Measurements from ENCODE around the gene GLG1.
"Not testable (repeated sequence)": the region's sequence is repeated elsewhere in the genome, so short reads cannot be mapped to it uniquely, and the experiment has no call there.

GLG1 gene

DNA sequence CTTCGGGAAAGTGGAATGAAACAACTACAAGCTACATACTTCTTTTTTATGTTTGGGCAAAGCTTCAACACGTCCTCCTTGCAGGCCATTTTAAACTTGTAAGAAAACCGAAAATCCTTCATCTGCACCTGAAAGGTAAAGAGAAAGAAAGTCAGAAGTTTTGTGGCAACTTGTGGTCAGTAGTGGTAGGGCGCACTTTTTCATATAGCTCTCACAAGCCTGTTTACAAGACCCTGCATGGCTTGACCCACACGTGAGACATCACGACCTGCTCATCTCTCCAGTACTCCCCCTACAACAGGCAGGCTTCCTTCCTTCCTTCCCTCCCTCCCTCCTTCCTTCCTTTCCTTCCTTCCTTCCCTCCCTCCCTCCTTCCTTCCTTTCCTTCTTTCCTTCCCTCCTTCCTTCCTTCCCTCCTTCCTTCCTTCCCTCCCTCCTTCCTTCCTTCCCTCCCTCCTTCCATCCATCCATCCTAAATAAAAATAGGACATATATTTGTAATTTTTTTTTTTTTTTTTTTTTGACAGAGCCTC is 136.9 kb downstream of the GLG1 start:
- DNase-seq = no peak

DNA sequence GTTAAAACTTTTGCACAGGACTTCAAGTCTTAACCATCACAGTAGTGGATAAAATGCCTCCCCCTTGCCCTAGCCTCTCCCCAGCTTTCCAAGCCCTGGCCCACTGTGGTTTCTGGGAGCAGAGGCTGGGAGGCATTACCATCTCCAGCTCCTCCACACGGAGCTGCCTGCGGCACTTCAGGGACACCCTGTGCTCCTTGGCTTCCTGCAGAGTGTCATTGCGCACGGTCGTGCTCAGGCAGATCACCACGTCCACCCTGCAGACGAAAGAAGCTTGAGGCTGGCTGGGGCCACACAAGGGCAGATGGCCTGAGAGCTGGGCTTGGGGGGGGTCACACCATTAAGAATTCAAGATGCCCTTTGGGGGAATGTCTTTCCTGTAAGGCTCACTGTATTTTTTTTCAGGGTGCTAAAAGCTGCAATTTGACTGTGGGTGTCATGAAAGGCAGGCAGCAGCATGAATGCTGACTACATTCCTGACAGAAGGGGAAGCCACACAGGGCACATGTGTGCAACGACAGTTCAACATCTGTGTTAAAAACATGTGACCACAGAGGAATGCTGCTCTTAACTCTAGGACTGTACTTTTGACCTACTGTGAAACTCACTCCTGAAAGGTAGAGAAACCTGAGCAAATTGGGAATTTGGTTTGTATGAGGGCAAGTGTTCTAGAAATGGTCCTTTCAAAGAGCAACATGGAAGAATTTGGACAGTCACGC is 137.9 kb downstream of the GLG1 start:
- DNase-seq = no peak

- DNase-seq = no peak
Measured at GRCh38 chr16:74466872-74467271, 140.0 kb downstream of the GLG1 start.

- DNase-seq = no peak
Measured at GRCh38 chr16:74465851-74466685, 140.8 kb downstream of the GLG1 start.

DNA sequence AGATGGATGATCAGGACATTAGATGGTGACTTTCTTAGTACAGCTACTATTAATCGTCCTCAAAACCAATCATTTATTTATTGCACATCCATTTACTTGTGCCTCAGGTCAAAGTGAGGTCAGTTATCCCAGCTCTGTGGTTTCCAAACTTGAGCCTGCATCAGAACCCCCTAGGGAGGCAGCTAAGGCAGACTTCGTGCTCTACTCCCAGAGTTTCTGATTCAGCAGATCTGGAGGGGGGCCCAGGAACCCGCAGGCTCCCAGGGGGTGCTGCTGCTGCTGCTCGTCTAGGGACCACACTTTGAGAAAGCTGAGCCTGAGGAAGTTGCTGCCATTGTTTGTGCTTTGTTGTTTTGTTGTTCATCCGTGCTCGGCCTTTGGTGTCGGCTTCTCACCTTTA is 141.6 kb downstream of the GLG1 start:
- no peak for DNase-seq

- DNase-seq = no peak
Measured at GRCh38 chr16:74463888-74464287, 143.0 kb downstream of the GLG1 start.

- DNase-seq = no peak
Measured at GRCh38 chr16:74462361-74462760, 144.6 kb downstream of the GLG1 start.

- no peak for DNase-seq
Measured at GRCh38 chr16:74461826-74462225, 145.1 kb downstream of the GLG1 start.

GRCh38 chr16:74460542-74460941 is 146.4 kb downstream of the GLG1 start:
- DNase-seq = no peak

DNA sequence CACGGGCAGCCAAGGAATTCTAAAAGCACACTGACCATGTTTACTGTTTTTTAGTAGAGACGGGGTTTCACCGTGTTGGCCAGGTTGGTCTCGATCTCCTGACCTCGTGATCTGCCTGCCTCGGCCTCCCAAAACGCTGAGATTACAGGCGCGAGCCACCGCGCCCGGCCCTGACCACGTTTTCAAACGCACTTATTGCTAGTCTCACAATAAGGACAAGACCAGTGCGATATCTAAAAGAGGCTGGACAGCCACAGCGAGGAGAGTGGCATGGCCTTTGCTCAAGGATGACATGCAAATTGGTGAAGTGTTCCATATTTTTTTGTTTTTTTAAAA is 150.7 kb downstream of the GLG1 start:
- no peak for DNase-seq

DNA sequence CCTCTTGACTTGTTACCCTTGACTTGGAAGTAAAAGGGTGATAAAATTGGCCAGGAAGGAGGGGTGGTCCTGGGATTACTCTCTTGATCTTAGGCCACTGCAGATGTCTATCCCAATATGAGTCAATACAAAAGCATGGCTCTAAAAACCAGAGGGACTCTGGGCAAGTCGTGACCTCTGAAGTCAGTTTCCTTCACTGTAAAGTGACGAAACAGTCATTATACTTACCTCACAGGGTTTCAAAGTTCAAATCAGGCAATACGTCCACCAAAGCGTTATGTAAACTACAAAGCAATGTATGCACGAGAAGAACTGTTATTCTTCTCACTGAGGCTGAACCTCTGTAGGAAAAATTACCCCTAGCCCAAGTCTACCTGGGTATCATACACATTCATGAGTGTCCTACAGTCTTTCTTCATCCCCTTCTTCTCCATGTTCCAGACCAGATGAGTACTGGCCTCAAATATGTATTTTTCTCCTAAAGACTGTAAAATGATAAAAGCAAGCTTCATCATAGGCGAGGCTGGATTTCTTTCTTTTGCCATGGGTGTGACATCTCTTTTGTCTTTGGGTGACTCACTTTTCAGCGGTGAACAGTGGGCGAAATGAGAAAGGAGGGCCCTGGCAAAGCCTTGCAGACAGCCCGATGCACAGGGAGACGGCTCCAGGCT is 151.2 kb downstream of the GLG1 start:
- no peak for DNase-seq

GRCh38 chr16:74455213-74455612 is 151.7 kb downstream of the GLG1 start:
- DNase-seq = no peak

- DNase-seq = no peak
Measured at GRCh38 chr16:74451951-74452758, 154.8 kb downstream of the GLG1 start.

DNA sequence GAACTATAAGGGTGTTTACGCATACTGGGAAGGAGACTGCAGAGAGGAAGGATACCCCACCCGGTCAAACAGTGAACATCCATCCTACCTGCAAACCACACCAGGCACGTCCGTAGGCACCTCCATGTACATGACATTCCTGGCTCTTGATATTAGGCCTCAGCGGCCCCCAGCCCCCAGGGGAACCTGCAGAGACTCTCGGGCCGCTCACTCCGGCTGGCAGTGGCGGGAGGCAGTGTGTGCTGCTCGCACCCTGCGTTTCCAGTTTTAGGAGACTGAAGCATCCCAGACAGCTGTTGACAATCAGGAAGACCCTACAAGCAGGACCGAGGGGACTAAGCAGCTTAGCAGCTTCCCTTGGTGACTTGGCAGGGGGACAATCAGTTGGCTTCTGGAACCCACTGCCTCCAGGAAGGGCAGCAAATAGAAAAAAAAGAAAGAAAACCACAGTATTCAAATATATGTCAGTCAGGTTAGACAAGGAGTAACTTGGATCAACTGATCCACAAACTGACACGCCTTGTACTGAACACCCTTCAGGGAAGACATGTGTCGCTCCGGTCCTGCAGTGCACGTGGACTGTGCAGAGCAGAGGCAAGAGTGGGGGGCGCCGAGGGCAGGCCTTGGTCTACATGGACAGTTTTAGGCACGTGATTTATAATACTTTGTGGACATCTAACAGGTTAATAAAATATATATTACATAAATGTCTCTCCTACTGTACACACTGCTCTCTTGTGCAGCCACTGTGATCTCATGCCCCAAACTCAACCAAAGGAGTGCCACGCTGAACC is 155.8 kb downstream of the GLG1 start:
- no peak for DNase-seq

DNA sequence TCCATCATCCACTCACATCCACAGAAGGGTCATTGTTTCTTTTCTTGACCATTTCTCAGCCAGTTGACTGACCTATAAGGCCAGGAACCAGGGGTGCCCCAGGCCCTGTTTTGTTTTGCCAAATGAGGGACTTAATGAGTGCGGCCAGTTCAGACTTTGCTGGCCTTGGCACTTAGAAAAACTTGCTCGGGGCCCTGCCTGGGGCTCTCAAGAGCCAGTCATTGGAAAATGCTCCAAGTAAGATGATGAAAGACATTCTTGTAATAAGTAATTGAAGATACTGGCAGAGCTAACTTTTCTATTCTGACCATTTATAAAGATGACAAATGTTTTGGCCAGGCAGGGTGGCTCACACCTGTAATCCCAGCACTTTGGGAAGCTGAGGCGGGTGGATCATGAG is 156.7 kb downstream of the GLG1 start:
- DNase-seq = no peak

DNA sequence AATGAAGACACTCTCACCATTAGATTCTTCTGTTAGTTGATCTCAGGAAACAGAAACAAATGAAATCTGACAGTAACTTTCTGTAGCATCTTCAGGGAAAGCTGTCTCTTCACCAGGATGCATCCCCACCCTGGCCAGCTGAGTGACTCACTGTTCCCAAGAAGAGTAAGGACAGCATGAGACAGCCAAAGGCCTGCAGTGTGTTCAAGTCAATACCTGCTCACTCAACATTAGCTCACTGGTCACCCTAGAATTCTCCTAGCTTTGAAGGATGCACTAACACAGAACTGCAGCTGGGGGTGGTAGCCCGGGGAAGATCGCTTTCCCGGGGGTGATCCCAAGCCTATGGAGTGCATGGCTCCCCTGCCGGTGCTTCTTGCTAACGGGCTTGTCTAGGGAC is 157.4 kb downstream of the GLG1 start:
- no peak for DNase-seq

DNA sequence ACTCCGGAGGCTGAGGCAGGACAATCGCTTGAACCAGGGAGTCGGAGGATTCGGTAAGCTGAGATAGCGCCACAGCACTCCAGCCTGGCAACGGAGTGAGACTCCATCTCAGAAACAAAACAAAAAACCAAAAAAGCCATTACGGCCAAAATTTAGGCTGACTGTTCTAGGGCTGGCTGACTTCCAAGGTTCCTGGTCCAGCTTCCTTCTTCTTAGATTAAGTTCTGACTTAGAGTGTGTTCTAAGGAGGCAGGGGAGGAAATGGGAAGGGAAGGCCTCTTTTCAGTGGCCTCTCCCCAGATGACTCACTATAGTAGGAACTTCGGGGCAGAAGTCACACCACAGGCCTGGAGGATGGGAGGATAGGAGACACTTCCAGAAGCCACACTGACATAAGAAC is 157.9 kb downstream of the GLG1 start:
- no peak for DNase-seq

GRCh38 chr16:74447578-74447977 is 159.3 kb downstream of the GLG1 start:
- no peak for DNase-seq

- no peak for DNase-seq
Measured at GRCh38 chr16:74446866-74447265, 160.0 kb downstream of the GLG1 start.

DNA sequence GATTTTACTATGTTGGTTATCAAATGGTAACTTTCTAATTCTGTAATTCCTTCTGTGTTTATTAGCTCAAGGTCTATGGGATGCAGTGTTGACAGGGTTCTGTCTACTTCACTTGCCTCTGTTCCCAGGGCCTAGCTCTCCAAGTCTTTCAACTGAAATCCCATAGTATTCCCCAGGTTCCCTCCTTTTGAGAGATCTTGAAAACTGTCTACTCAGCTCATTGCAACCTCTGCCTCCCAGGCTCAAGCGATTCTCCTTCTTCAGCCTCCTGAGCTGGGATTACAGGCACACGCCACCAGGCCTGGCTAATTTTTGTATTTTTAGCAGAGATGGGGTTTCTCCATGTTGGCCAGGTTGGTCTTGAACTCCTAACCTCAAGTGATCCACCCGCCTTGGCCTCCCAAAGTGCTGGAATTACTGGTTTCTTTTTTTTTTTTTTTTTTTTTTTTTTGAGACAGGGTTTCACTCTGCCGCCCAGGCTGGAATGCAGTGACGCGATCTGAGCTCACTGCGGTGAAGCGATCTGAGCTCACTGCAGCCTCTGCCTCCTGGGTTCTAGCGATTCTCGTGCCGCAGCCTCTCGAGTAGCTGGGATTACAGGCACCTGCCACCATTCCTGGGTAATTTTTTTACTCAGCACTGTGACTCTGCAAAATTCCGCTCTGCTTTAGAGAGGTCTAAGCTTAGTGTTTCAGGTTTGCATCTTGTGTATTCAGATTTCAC is 163.1 kb downstream of the GLG1 start:
- not testable (repeated sequence) for DNase-seq

- DNase-seq = no peak
Measured at GRCh38 chr16:74439685-74440084, 167.2 kb downstream of the GLG1 start.
